ENCODE results near the gene FECH.

Gene FECH

GRCh38 chr18:57579934-57580333 lies 6.6 kb downstream of the FECH start:
- DNase-seq, result no peak

DNA sequence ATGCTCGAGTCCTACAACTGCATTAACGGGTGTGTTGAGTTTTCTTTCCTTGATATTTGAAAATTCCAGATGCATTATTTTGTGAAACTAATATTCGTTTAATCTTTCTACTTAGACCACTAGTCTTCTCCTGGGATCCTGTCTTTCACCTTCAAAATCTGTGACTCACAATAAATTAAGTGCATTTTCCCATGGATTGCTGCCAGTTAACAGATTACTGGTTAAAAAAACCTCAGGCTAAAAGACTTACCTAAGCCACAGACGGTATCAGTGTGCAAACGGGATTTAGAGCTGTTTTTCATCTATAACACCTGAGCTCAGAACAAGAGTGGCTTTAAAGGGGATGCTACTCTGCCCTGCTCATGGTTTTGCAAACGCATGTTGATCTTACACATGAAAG lies 10.2 kb downstream of the FECH start:
- no peak for DNase-seq

DNA sequence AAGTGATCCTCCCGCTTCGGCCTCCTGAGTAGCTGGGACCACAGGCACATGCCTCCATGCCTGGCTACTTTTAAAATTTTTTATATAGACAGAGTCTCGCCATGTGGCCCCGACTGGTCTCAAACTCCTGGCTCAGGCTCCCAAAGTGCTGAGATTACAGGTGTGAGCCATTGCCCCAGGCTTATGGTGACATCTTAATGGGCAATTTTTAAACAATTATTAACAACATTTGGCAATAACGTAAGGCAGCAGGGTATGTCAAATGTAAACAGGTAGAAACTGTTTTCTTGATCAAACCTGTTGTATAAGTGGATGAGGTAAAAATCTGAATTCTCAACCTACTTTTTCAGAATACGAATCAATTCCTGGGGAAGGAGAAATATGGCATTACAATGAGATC lies 11.0 kb downstream of the FECH start:
- DNase-seq, result no peak

GRCh38 chr18:57574866-57575265 lies 11.6 kb downstream of the FECH start:
- DNase-seq, result no peak

GRCh38 chr18:57570162-57570561 lies 16.3 kb downstream of the FECH start:
- no peak for DNase-seq

DNA sequence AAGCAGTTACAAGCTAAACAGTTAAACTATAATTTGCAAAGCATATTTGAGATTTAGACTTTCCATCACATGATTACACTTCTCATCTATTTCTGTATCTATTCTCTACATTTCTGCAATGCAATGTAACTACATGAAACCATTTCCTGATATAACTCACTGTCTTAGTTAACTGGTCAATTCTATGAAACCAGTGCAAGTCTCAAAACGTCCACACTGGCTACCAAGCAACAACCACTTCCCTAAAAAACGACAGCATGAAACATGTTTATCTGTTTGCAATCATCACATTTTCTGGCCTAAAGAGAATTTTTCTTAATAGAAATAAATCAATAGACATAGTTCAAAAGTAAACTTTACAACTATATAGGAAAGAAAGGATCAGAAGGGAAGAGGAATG lies 17.4 kb downstream of the FECH start:
- no peak for DNase-seq

GRCh38 chr18:57561728-57562423 lies 24.6 kb downstream of the FECH start:
- no peak for DNase-seq

- DNase-seq, result no peak
Measured at GRCh38 chr18:57561261-57561660, 25.2 kb downstream of the FECH start.

GRCh38 chr18:57559314-57559713 lies 27.2 kb downstream of the FECH start:
- no peak for DNase-seq

DNA sequence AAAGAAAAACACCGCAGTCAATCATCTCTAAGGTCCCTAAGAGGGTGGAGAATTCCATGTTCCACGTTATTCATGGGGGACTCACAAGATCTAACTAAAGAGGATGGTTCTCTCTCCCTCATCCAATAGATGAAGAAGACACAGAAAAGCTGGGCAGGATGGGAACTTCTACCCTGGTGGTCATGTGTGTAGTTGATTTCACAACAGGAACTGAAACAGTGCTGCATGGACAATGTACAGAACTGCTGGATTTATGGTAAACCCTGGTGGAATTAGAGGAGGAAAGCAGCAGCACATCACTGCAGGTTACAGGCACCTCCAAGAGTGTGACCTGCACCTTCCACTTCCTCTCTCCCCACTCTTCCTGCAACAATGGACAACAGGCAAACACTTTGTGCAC lies 31.4 kb downstream of the FECH start:
- no peak for DNase-seq

DNA sequence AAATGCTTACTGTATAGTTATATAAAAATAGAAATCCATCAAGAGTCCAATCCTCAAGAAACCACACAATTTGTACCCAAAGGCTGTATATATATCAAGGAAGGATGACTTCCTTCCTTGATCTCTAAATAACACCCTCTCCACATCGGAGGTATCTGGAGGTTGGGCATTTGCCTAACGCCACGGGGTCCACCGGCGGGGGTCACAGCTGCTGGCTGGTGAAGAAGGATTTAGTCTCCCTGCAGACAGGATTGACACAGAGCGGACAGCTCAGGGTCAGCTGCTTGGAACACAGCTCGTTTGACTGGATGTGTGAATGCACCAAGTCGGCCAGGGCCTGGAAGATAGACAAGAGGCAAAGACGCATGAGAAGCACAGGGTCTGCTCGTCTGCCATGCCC lies 36.0 kb downstream of the FECH start:
- DNase-seq, result no peak

- DNase-seq, result no peak
Measured at GRCh38 chr18:57547260-57547659, 39.2 kb downstream of the FECH start.

DNA sequence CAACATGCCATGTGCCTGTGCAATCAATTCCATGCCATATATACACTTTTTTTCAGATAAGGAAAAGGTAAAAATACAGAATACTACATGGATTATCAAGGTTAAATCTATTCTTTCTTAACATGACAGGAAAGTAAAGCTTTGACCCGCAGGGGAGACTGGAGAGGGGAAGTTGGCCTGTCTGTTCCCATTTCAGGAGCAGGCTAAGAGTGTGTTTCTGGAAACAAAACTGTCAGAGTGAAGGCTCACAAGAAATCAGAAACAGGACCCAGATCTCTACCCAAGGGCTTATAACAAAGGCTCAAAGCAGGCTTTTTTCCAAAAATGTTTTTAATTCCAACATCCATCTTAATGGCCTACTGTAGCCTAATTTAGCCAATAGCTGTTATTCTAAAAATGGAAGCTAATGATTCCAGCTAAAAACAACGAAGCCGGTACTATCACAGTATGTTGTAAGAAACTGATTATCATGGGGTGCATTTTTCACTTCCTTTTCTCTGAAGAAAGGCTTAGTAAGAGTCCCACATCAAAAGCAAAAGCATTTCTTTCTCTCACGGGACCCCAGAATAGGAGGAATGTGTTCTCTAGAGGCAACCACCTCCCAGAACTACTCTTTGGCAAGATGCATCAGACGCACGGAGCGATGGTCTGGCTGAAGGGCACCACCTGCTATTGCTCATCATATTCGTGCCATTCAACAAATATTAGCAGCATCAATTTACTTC lies 41.4 kb downstream of the FECH start:
- DNase-seq, result no peak

GRCh38 chr18:57543560-57543959 lies 42.9 kb downstream of the FECH start:
- no peak for DNase-seq

- DNase-seq, result no peak
Measured at GRCh38 chr18:57542812-57543427, 43.6 kb downstream of the FECH start.

- no peak for DNase-seq
Measured at GRCh38 chr18:57542126-57542525, 44.4 kb downstream of the FECH start.

DNA sequence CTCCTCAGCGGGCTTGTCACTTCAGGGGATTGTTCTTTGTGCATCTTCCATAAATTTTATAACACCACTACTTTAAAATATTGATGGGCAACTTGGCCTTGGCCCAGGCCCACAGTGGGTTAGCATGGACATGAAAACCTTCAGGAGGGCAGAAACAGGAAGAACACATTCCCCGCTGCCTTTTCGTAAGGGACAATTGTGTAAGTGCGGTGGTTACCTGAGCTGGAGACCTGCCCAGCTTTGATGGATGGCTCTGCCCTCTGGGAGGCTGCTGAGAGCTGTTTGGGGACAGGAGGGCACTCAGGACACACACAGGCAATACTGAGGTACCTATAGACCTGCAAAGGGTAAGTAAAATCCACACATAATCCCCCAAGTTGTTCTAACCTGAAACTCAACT lies 46.8 kb downstream of the FECH start:
- no peak for DNase-seq

GRCh38 chr18:57538614-57539013 lies 47.9 kb downstream of the FECH start:
- DNase-seq, result no peak

DNA sequence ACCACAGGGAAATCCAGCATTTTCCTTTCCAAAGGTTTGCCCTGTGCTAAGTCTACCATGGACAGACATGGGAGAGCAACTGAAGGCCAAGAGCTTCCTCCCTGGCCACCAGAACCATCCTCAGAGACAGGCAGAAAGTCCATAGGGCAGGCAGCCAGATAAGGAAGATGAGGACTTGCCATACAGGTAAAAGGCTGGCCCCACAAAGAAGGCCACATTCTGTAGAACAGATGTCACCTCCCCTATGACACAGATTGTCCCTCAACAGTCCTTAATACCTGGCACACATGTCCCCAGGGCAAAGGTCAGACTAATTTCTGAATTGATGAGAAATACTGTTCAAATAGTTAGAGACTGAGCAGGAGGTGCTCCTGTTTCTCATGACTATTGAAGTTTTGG lies 52.0 kb downstream of the FECH start:
- DNase-seq, result no peak

DNA sequence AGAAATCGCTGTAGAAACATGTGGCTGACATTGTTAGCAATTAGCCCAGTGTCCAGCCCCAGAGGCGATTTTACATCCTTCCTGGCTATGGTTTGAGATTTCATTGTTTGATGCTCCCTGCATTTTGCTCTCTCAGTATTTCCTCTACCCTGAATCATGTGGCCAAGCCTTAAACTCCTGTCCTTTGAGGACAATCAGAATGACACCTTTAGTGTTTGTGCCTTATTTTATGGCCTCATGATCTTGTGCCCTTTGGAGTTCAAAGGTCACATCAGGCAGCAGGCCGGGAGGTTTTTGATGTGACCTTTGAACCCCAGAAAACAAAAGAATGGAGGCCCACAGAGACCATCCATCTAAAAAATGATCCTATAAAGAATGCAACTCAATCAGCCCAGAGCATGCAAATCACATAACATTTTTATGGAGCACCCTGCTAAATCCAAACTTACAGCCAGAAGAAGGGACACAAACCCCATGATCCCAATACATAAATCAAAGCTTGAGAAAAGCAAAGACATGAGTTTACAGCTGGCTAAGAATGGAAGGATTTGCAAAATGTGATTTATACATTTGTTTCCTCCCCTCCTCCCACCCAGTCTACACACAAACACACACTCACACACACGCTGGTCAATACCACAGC lies 52.5 kb downstream of the FECH start:
- DNase-seq, result no peak

DNA sequence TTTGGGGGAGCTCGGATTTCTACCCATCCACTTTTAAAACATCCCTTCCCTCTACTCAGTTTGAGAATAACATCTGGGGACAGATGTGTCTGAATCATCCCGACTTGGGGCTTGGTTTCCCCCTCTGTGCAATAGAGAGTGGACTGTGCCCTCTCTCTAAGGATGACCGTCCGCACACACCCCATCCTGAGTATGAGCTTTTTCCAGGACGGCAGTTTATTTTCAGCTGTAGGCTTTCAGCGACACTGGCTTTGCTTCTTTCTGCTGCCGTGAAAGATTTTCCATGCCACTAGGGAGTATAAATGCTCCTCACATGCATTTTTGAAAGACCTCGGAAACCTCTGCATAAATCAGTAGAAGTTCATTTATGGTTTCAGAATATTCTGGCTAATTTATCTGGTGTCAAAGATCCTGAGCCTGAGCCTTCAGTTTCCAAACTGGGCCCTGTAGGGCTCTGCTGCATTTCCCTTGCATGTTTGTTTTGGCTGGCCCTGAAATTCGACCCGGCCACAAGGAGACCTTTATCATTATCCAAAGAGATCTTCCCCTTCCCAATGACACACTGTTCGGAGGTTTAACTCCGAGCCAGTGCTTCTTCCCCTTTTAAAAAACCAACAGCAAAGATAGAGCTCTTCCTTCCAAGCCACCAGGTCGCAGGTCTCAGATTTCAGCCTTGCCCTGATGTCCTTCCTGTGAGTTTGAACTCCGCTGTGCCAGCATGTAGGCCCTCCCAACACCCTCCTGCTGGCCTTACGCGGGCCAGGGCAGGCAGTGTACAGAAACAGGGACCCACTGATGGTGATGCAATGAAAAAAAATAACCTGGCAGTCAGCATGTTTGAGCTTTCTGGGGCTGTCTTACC lies 53.3 kb downstream of the FECH start:
- DNase-seq, result no peak

- DNase-seq, result no peak
Measured at GRCh38 chr18:57529151-57529550, 57.4 kb downstream of the FECH start.

Data from bone marrow (tissue), 2 donors.